CD4-positive, alpha-beta T cell (primary cell): ENCODE measurements around the gene PKHD1. TPM values are rescaled to one million over a fixed set of nuclear protein-coding genes. Genes with fewer than 3 reads are reported as not detected.

Experiments used
- ATAC-seq: fragments of 200-7000 bp; cut with Tn5 transposase; one replicate; pipeline ENCODE4 v1.10.0; 2022; ENCODE audit warnings: mild to moderate bottlenecking; ENCODE audit not compliant: poor library complexity
- CTCF ChIA-PET: fragments of 350-600 bp; sonication (Branson Sonifier 250); formaldehyde crosslinking; loops from one replicate; lab custom pipeline; 2021; ENCODE audit warnings: antibody characterized with exemption, inconsistent platforms; lab: Charles Lee
- POLR2A ChIA-PET: fragments of 350-600 bp; sonication (Branson Sonifier 250); formaldehyde crosslinking; loops from one replicate; lab custom pipeline; 2021; ENCODE audit warnings: antibody characterized with exemption, inconsistent platforms; lab: Charles Lee
- DNase-seq, 14 experiments: peaks; one replicate each; pipeline ENCODE4 v3.0.0-alpha.2; 2013 to 2020; ENCODE audit warnings: mixed read lengths in 2 of 14
- H3K27ac ChIP-seq, 2 donors: one replicate each; pipeline versions ENCODE4 v1.5.1 to v1.7.0; 2013; ENCODE audit warnings: low read length in 2 of 2, low read depth in 1 of 2, mild to moderate bottlenecking in 1 of 2
- H3K27me3 ChIP-seq, 2 experiments: 1 replicate in 1 of 2; 2 replicates in 1 of 2; pipeline versions ENCODE4 v1.6.1 to v1.7.0; 2013; ENCODE audit warnings: low read length in 2 of 2, control low read depth in 1 of 2, mild to moderate bottlenecking in 1 of 2, moderate library complexity in 1 of 2; ENCODE audit not compliant: insufficient read depth in 2 of 2, control insufficient read depth in 1 of 2
- H3K36me3 ChIP-seq: one replicate; pipeline ENCODE4 v1.6.1; 2013; ENCODE audit warnings: low read length, control low read depth; ENCODE audit not compliant: insufficient read depth
- H3K4me1 ChIP-seq: one replicate; pipeline ENCODE4 v1.6.1; 2013; ENCODE audit warnings: low read length, control low read depth; ENCODE audit not compliant: insufficient read depth
- H3K4me3 ChIP-seq: one replicate; pipeline ENCODE4 v1.5.1; 2013; ENCODE audit warnings: mild to moderate bottlenecking, low read length, moderate library complexity
- H3K9me3 ChIP-seq, 2 experiments: 1 replicate in 1 of 2; 2 replicates in 1 of 2; pipeline versions ENCODE4 v1.6.1 to v1.7.0; 2013; ENCODE audit warnings: low read length in 2 of 2, mild to moderate bottlenecking in 2 of 2, control low read depth in 1 of 2, moderate library complexity in 1 of 2; ENCODE audit not compliant: control insufficient read depth in 1 of 2, insufficient read depth in 1 of 2
- H3K27ac Mint-ChIP-seq: one replicate; pipeline ENCODE4 v1.8.0; 2020; ENCODE audit warnings: mixed read lengths
- H3K27me3 Mint-ChIP-seq: one replicate; pipeline ENCODE4 v1.8.0; 2021; ENCODE audit warnings: mixed read lengths
- H3K36me3 Mint-ChIP-seq: one replicate; pipeline ENCODE4 v1.8.0; 2021; ENCODE audit warnings: low read depth, mixed read lengths
- H3K4me1 Mint-ChIP-seq: one replicate; pipeline ENCODE4 v1.8.0; 2021; ENCODE audit warnings: low read depth, mixed read lengths
- H3K4me3 Mint-ChIP-seq: one replicate; pipeline ENCODE4 v1.8.0; 2020; ENCODE audit warnings: mild to moderate bottlenecking, mixed read lengths
- H3K9me3 Mint-ChIP-seq: one replicate; pipeline ENCODE4 v1.8.0; 2020; ENCODE audit warnings: mixed read lengths
- intact Hi-C, 2 experiments: fragments of 100-400 bp; cut with DNase I in 1 of 2; cut with micrococcal nuclease in 1 of 2; formaldehyde crosslinking; loops; one replicate each; pipeline versions ENCODE4 v1.15.1 to v1.9.0; 2023 to 2025; cut with DNase I, micrococcal nuclease
- total RNA-seq, 174 experiments: library from RNA in 2 of 174; stranded (reverse) in 2 of 174; gene quantifications; one replicate each; pipeline ENCODE4 v1.2.3 and lab custom pipeline; 2021 to 2026
- TF ChIP-seq, protein P1 (sequence below): fragments of 200-600 bp; IDR thresholded peaks from one replicate; pipeline ENCODE4 v1.8.0; 2022; ENCODE audit warnings: antibody characterized with exemption, mild to moderate bottlenecking

Gene PKHD1
- total RNA-seq, 2 experiments from 2014 or later: 0.03 TPM; not detected in 1

DNA sequence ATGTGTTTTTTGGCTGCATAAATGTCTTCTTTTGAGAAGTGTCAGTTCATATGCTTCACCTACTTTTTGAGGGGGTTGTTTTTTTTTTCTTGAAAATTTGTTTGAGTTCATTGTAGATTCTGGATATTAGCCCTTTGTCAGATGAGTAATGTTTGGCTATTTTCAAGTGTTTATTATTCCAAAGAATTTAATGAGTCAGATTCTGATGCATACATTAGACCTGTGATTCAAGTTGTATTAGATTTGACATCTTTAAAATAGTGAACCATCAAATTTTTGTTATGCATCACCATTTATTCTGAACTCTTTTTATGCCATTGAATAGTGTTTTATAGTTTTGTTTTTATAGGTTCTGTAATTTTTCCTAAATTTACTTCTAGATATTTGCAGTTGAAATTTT lies 319.3 kb downstream of the PKHD1 start:
- ChIA-PET POLR2A (no interaction called here), CTCF (no interaction called here)
- peaks cover 9% of the 10 kb centered on the region for H3K9me3 Mint-ChIP-seq
- H3K27me3 ChIP-seq: no peaks in the 10 kb centered on the region
- no peaks in the 10 kb centered on the region for H3K4me1 ChIP-seq
- intact Hi-C loops: no loop called here
- ATAC-seq (no peak), DNase-seq (no peak)
- no peaks in the 10 kb centered on the region for H3K9me3 ChIP-seq
- no peak overlapping the region for H3K27ac Mint-ChIP-seq
- H3K4me1 Mint-ChIP-seq: no peaks in the 10 kb centered on the region
- H3K4me3 ChIP-seq: no peak overlapping the region
- TF ChIP-seq, protein P1, sequence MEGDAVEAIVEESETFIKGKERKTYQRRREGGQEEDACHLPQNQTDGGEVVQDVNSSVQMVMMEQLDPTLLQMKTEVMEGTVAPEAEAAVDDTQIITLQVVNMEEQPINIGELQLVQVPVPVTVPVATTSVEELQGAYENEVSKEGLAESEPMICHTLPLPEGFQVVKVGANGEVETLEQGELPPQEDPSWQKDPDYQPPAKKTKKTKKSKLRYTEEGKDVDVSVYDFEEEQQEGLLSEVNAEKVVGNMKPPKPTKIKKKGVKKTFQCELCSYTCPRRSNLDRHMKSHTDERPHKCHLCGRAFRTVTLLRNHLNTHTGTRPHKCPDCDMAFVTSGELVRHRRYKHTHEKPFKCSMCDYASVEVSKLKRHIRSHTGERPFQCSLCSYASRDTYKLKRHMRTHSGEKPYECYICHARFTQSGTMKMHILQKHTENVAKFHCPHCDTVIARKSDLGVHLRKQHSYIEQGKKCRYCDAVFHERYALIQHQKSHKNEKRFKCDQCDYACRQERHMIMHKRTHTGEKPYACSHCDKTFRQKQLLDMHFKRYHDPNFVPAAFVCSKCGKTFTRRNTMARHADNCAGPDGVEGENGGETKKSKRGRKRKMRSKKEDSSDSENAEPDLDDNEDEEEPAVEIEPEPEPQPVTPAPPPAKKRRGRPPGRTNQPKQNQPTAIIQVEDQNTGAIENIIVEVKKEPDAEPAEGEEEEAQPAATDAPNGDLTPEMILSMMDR: no peak
- no peaks in the 10 kb centered on the region for H3K36me3 Mint-ChIP-seq
- no peaks in the 10 kb centered on the region for H3K36me3 ChIP-seq
- no peaks in the 10 kb centered on the region for H3K27me3 Mint-ChIP-seq
- H3K4me3 Mint-ChIP-seq: no peak overlapping the region
- no peak overlapping the region for H3K27ac ChIP-seq

DNA sequence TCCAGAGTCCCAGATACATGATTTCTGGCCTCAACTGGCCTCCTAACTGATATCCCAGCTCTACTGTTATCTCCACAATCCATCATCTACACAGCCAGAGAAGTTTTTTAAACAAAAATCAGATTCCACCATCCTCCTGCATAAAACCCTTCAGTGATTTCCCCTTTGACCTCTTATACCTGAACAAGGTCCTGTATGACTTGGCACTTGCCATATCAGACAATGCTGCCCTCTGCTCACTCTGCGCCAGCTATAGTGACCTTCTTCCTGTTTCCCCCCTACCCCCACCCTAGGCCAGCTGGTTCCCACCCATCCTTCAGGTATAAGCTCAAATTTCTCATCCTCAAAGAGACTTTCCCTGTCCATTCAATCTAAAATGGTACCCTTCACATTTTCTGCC lies 322.2 kb downstream of the PKHD1 start:
- Mint-ChIP-seq H3K9me3 (peaks cover 13% of the 10 kb centered on the region), H3K27ac (no peak overlapping the region), H3K27me3 (no peaks in the 10 kb centered on the region), H3K4me1 (no peaks in the 10 kb centered on the region), H3K36me3 (no peaks in the 10 kb centered on the region), H3K4me3 (no peak overlapping the region)
- ChIA-PET CTCF (no interaction called here), POLR2A (no interaction called here)
- Histone ChIP-seq H3K27ac (no peak overlapping the region), H3K27me3 (no peaks in the 10 kb centered on the region), H3K4me1 (no peaks in the 10 kb centered on the region), H3K36me3 (no peaks in the 10 kb centered on the region), H3K4me3 (no peak overlapping the region), H3K9me3 (no peaks in the 10 kb centered on the region)
- intact Hi-C loops: no loop called here
- ATAC-seq (no peak), DNase-seq (no peak)
- TF ChIP-seq, protein P1: no peak

DNA sequence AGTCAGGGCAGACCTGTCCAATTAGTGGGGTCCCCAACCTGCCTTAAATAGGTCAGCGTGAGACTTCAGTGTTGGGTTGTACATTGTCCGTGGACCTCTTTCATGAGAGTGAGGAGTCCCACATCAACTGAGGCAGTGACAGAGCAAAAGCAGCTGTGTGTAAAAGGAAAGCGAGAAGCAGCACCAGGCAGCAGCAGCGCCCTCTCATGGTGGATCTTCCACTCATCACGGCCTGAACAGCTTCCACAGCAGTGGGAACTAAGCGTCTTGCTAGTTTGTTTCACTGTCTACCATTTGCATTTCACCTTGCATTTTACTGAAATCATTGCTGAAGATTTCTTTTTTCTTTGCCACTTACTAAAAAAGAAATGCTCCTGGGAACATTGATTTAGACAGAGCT lies 333.8 kb downstream of the PKHD1 start:
- TF ChIP-seq, protein P1: no peak
- H3K9me3 Mint-ChIP-seq: no peaks in the 10 kb centered on the region
- Histone ChIP-seq H3K27ac (no peak overlapping the region), H3K27me3 (no peaks in the 10 kb centered on the region), H3K36me3 (no peaks in the 10 kb centered on the region), H3K9me3 (peaks cover 0 to 6% of the 10 kb centered on the region in 2 experiments), H3K4me1 (no peaks in the 10 kb centered on the region), H3K4me3 (no peak overlapping the region)
- H3K27ac Mint-ChIP-seq: no peak overlapping the region
- no peaks in the 10 kb centered on the region for H3K36me3 Mint-ChIP-seq
- no peak overlapping the region for H3K4me3 Mint-ChIP-seq
- POLR2A ChIA-PET: no interaction called here
- intact Hi-C loops: no loop called here
- H3K27me3 Mint-ChIP-seq: no peaks in the 10 kb centered on the region
- CTCF ChIA-PET: interaction anchor here (0.9 kb wide), 1 partner anchor 18 kb away, joined by 3 read pairs; no protein-coding TSS in a partner anchor
- DNase-seq (no peak), ATAC-seq (no peak)
- H3K4me1 Mint-ChIP-seq: no peaks in the 10 kb centered on the region
